HG03135 (cell line): Measurements from ENCODE around the gene WDFY1.

Experiments used
- ATAC-seq: cut with Tn5 transposase; IDR thresholded peaks from one replicate; pipeline ENCODE4 v1.9.1; 2021; ENCODE audit warnings: mild to moderate bottlenecking, moderate library complexity; ENCODE audit not compliant: unreplicated experiment

The WDFY1 gene

GRCh38 chr2:223944703-223945531 lies at the start of gene WDFY1:
Gene WDFY1 (minus strand): TSS chr2:223945335. CDS start chr2:223945284, 51 bp downstream.
- ATAC-seq, result peak; percentile 86

GRCh38 chr2:223994562-223995162 lies 49.5 kb upstream of the WDFY1 start:
- ATAC-seq, result no peak

- ATAC-seq, result peak; percentile 71
Observed at GRCh38 chr2:223993634-223994232, 48.6 kb upstream of the WDFY1 start.

GRCh38 chr2:223991611-223992010 lies 46.5 kb upstream of the WDFY1 start:
- no peak for ATAC-seq

- ATAC-seq, result no peak
Observed at GRCh38 chr2:223989856-223990232, 44.7 kb upstream of the WDFY1 start.

- no peak for ATAC-seq
Observed at GRCh38 chr2:223989206-223989855, 44.2 kb upstream of the WDFY1 start.

GRCh38 chr2:223981241-223981640 lies 36.1 kb upstream of the WDFY1 start:
- ATAC-seq, result no peak

GRCh38 chr2:223980803-223981202 lies 35.7 kb upstream of the WDFY1 start:
- ATAC-seq, result no peak

- no peak for ATAC-seq
Observed at GRCh38 chr2:223980397-223980735, 35.2 kb upstream of the WDFY1 start.

GRCh38 chr2:223979730-223980396 lies 34.7 kb upstream of the WDFY1 start:
- ATAC-seq, result no peak

- ATAC-seq, result no peak
Observed at GRCh38 chr2:223978451-223978850, 33.3 kb upstream of the WDFY1 start.

- ATAC-seq, result no peak
Observed at GRCh38 chr2:223976635-223977226, 31.6 kb upstream of the WDFY1 start.

- no peak for ATAC-seq
Observed at GRCh38 chr2:223973606-223974005, 28.5 kb upstream of the WDFY1 start.

GRCh38 chr2:223972656-223973102 lies 27.5 kb upstream of the WDFY1 start:
- no peak for ATAC-seq

- ATAC-seq, result no peak
Observed at GRCh38 chr2:223971731-223972130, 26.6 kb upstream of the WDFY1 start.

GRCh38 chr2:223970343-223971128 lies 25.4 kb upstream of the WDFY1 start:
- peak; percentile 71 for ATAC-seq

- ATAC-seq, result no peak
Observed at GRCh38 chr2:223969856-223970255, 24.7 kb upstream of the WDFY1 start.

- ATAC-seq, result no peak
Observed at GRCh38 chr2:223969315-223969714, 24.2 kb upstream of the WDFY1 start.

GRCh38 chr2:223967981-223968380 lies 22.8 kb upstream of the WDFY1 start:
- ATAC-seq, result no peak

GRCh38 chr2:223959688-223960087 lies 14.6 kb upstream of the WDFY1 start:
- ATAC-seq, result no peak
